ENCODE measurements around the gene GALNT15.

The GALNT15 gene

GRCh38 chr3:16257309-16257708, 82.8 kb downstream of the GALNT15 start:
- DNase-seq = no peak

- no peak for DNase-seq
These were observed 83.7 kb downstream of the GALNT15 start for GRCh38 chr3:16258177-16258576.

GRCh38 chr3:16258866-16259265, 84.4 kb downstream of the GALNT15 start:
- DNase-seq = no peak

GRCh38 chr3:16260046-16260445, 85.6 kb downstream of the GALNT15 start:
- DNase-seq = no peak

- DNase-seq = no peak
These were observed 87.7 kb downstream of the GALNT15 start for GRCh38 chr3:16262174-16262573.

- DNase-seq = no peak
These were observed 89.8 kb downstream of the GALNT15 start for GRCh38 chr3:16264174-16264707.

GRCh38 chr3:16264708-16265454, 90.4 kb downstream of the GALNT15 start, which contains the start of the genes DPH3 and OXNAD1:
DPH3 (minus strand) TSS chr3:16264943; CDS start chr3:16264876, 67 bp downstream.
OXNAD1 (plus strand) TSS chr3:16265212; CDS start chr3:16270953, 5,741 bp downstream.
- peak; percentile 100 for DNase-seq

GRCh38 chr3:16265455-16265786, 90.9 kb downstream of the GALNT15 start:
- no peak for DNase-seq

GRCh38 chr3:16266714-16267113, 92.2 kb downstream of the GALNT15 start:
- no peak for DNase-seq

GRCh38 chr3:16270855-16271254, 96.4 kb downstream of the GALNT15 start:
- DNase-seq = no peak

- no peak for DNase-seq
These were observed 98.1 kb downstream of the GALNT15 start for GRCh38 chr3:16272588-16272987.

GRCh38 chr3:16273867-16274266, 99.4 kb downstream of the GALNT15 start:
- no peak for DNase-seq

- no peak for DNase-seq
These were observed 103.0 kb downstream of the GALNT15 start for GRCh38 chr3:16277471-16277870.

- DNase-seq = no peak
These were observed 104.7 kb downstream of the GALNT15 start for GRCh38 chr3:16279010-16279801.

GRCh38 chr3:16280671-16281070, 106.2 kb downstream of the GALNT15 start:
- DNase-seq = no peak
